Raji (cell line): ENCODE results near the gene VASN.

Experiments
- POLR2A ChIP-seq: IDR thresholded peaks from 2 replicates; pipeline ENCODE4 v1.6.1; 2011; ENCODE audit warnings: low read depth, low read length, control low read depth; ENCODE audit not compliant: insufficient read depth

VASN gene

DNA sequence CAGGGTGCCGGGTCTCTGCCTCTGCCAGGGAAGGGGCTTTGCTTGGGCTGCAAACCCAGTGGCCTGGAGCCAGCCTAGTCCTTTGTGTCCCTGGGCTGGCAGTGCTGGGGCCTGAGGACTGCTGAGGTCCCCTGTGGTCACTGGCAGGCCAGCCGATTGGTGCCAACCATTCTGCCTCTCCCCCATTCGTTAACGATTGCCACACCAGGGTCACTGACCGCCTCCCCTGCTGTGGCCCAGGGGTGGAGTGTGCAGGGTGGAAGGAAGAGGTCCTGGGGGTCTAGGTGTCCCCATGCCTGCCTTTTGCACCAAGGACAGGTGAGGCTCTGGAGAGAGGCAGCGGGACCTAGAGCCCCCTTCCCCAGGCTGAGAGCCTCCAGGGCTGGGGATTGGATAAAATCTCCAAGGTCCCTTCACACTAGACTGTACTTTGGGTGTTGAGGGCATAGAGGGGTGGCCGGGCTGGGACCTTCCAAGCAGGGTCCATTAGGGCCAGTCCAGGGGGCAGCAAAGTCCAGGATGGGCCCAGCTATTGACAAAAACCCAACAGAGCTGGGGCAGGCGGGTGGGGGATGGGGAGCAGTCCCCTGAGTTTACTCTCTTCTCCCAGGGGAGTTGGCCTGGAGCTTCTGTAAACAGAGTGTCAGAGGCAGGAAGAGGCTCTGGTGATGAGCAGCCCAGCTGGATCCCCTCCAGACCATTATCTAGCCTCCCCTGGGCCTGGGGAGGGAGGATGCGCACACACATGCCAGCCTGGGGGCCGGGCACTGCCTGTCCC lies 1.1 kb downstream of the VASN start:
- no peak for TF ChIP-seq POLR2A

DNA sequence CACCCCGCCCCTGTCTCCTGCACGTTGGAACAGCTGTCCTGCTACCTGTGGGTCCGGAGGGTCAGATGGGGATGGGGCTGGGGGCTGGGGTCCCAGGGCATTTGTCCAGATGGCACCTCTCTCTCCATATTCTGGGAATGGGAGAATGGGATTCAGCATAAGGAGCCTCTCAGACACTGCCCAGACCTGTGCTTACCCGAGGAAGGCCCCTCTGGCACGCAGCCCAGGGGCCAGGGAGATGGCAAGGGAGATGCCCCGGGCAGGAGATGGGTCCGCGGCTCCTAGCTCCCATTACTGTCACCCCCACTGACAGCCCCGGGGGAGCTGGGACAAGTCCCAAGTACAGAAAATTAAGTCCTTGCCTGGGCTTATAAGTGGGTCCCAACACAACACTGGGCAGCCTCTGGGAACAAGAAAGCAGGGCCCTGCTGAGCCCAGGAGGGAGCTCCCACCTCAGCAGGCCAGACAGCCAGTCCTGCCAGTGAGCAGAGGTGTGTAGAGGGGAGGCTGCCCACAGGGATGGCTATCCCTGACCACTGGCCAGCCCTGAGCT lies 1.8 kb downstream of the VASN start:
- TF ChIP-seq POLR2A, result no peak

DNA sequence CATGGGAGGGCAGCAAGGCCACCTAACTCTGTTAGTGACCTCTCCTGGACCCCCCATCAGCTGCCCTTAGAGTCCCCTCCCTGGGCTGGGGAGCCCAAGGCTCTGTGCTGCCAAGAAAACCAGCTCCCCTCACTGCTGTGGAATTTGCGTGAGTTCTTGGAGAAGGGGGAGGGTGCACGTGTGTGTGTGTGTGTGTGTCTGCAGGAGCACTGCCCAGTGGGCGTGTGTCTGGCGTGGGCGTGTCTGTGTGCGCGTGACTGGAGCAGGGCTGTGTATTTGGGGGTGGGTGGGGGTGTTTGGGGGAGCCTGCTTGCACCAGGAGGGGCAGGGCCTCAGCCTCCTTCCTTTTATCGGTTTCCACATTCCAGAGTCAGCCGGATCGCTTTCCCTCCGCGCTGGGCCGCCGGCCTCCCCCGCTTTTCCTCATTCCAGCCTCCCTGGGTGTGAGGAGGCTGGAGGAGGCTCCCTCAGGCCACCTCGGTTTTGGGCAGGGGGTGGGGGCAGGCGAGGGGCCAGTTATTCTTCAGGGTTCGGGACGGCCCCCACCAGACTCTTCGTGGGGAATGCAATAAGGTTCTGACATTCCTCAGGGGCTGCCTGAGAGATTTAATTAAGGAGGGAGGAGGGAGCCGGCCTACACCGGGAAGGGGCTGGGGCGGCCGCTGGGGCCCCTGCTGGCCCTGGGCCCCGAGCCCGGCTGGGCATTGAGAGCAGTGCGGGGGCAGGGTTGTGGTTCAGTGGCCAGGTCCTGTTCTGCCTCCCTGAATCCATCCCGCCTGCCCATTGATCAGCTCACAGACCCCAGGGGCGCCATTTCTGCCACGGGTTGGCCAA lies 2.5 kb downstream of the VASN start:
- no peak for TF ChIP-seq POLR2A

DNA sequence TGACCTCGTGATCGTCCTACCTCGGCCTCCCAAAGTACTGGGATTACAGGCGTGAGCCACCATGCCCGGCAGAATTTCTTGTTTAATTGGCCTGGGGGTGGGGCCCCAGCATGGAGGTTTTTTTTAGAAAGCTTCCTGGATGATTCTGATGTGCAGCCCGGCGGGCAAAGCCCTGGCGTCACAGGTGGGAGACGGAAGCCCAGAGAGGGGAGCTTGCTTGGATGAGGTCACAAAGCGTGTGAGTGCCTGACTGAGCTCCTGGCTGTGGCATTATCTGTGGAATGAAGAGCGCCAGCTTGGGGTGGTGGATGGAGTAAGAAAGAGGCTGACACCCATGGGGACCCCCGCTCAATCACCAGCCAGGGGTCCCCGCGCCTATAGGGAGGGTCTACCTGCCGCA lies 4.1 kb downstream of the VASN start:
- TF ChIP-seq POLR2A, result no peak

DNA sequence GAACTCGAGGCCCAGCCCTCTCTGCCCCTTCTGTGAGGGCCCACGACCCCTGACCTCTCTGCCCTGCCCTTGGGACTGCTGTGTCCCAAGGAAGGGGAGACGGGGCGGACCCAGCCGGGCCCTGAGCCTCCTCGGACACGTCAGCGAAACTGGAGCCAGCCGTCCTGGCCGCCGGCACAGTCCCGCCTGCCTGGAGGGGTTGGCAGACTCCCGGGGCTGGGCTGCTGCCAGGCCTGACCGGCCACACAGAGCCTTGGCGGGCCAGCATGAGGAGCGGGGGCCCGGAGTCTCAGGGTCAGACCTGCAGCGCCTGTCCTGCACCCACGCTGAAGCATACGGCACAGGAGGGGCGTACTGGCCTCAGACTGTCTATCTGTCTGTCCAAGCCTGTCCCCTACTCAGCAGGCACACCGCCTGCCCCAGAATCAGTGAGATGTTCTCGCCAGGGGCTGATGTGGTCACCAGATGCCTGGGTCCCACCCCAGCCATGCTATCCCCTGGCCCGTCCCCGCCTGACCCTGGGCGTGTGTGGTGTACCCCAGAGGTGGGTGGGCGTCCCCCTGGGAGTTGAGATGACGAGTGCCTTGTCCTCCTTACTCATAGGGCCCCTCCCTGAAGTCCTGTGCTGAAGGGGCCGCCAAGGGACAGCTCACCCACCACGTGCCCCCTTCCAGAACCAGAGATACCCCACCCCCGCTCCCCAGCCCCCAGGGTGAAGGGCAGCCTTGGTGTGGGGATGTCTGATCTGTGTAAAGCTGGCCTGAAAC lies 4.7 kb downstream of the VASN start:
- no peak for TF ChIP-seq POLR2A

DNA sequence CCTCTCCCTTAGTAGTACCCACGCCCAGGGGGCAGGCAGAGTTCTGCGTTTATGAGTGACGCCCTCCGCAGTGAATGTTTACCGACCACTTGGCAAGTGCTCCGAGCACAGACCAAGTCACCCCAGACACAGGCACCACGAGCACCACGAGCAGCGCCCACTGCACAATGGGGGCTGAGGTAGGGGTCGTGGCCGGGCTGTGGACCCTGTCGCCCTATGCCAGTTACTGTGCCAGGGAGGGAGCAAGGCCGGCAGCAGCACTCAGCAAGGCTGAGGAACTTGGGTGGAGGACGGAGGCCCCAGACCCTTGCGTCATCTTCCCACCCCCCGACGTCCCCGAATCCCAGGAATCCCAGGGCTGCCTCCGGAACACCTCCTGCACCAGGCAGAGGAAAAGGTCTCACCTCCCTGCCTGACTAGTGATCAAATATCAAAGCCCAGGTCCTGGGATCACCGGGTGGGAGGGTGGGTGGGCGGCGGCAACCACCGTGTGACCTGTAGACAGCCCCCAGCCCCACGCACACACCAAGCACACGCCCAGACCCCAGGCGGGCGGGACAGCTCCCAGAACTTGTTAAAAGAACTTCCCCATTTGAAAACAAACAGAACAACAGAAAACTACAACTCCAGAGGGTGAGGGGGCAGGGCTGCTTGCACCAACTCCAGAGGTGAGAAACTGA lies 5.4 kb downstream of the VASN start:
- TF ChIP-seq POLR2A, result no peak

DNA sequence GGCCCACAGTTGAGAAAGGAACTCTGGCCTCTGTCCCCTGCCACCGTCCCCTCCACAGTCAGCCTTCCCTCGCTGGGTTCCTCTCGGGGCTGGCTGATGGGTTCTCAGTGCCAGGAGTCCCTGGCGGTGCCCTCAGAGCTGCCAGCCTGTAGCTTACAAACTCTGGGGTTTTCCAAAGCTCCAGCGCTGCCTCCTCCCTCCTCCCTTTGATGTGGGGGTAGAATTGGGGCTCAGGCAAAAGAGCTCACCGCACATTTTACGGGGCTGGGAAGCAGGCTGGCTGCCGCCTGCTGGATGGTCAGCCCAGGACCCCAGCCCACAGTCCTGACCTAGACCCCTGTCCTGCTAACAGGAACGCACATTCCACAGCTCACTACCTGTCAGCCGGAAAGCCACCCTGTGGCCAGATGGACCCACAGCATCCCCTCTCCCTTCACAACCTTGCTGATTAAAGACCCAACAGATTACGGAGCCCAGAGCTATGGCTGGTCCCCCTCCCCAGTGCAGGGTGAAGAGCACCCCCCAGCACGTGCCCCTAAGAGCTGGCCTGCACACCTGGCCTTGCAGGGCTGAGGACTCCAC lies 6.0 kb downstream of the VASN start:
- TF ChIP-seq POLR2A, result no peak

DNA sequence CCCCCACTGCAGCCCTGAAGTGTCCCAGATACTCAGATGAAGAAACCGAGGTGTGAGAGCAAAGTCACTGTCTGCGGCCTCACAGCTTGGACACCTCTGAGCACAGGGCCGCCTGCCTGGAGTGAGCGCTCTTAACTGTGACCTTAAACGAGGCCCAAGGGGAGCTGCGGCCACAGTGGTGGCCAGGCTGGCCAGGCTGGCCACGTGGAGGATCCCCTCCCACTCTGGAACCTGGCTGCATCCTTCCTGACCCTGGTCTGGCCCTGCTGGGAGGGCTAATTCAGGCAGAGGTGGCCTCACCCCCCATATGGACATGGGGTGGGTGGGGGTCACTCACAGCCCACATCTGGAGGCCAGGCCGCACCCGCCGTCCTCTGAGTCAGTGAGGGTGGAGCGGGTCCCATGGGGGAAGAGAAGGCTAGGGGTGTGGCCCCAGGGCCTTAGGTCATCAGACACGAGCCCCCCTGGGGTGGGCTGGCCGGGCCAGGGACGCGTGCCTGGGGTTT lies 6.6 kb downstream of the VASN start:
- TF ChIP-seq POLR2A, result no peak

DNA sequence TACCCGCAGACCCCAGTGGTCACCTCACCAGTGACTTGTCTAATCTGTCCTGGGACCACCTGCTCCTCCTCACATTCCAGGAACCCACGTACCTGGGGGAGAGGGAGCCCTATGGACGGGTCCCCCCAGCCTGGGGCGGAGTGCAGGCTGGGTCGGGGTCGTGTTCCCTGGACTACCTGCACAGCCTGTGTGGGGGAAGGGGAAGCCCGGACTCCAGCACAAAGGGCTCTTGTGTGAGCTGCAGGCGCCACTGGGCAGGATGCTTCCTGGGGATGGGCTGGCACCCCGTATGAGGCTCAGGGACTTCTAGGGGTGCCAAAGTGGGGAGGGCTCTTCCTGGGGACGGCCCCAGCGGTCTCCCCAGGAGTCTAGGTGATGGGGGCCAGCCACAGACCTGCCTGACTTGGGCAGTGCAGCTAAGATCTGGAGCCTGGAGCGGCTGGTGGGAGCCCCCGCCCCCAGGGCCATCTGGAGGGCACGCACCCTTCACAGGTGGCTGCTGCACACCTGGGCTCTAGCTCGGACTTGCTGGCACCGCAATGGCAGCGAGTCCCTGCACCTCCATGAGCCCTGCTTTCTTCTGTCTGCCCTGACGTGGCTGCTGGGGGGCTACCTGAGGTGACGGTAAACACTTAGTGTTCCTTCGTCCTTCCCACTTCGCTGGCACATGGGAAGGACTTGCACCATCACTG lies 7.5 kb downstream of the VASN start:
- no peak for TF ChIP-seq POLR2A

DNA sequence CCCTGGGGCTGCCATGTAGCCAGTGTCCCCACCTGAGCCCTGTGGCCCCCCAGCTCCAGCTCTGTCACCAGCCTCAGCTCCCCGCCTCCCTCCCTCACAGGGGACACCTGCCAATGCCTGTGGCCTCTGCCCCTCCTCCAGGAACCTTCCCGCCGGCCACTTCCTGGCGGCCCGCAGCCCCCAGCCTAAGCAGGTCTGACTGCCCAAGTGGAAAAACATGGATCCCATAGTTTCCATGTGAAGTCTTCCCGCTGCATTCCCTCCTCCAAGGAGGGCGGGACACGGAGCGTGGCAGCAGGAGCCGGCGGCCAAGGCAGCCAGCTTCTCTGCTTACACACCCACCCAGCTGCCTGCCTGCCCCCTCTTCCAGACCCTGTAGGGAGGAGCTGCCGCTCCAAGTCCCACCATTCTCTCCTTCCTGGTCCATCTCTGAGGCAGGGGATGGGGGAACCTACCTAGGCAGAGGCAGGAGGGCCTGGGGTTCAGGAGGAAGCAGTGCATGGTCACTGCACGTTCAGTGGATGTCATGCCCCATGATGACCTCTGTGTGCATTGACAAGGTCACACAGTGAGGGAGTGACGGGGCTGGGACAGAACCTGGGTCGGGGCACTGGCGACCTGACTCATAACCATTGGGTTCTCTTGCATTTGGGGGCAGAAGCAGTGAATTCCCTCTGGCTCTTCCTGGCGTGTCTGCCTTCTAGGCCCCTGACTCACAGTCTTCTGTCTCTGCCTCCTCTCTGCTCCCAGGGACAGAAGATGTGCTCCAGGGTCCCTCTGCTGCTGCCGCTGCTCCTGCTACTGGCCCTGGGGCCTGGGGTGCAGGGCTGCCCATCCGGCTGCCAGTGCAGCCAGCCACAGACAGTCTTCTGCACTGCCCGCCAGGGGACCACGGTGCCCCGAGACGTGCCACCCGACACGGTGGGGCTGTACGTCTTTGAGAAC lies 8.7 kb downstream of the VASN start:
- no peak for TF ChIP-seq POLR2A

DNA sequence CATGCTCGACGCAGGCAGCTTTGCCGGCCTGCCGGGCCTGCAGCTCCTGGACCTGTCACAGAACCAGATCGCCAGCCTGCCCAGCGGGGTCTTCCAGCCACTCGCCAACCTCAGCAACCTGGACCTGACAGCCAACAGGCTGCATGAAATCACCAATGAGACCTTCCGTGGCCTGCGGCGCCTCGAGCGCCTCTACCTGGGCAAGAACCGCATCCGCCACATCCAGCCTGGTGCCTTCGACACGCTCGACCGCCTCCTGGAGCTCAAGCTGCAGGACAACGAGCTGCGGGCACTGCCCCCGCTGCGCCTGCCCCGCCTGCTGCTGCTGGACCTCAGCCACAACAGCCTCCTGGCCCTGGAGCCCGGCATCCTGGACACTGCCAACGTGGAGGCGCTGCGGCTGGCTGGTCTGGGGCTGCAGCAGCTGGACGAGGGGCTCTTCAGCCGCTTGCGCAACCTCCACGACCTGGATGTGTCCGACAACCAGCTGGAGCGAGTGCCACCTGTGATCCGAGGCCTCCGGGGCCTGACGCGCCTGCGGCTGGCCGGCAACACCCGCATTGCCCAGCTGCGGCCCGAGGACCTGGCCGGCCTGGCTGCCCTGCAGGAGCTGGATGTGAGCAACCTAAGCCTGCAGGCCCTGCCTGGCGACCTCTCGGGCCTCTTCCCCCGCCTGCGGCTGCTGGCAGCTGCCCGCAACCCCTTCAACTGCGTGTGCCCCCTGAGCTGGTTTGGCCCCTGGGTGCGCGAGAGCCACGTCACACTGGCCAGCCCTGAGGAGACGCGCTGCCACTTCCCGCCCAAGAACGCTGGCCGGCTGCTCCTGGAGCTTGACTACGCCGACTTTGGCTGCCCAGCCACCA lies 9.7 kb downstream of the VASN start:
- TF ChIP-seq POLR2A, result no peak
